Measurements from ENCODE around the gene TPK1. TPM values are rescaled to one million over a fixed set of nuclear protein-coding genes. Genes with fewer than 3 reads are reported as not detected.

TPK1 gene
- total RNA-seq, 1 experiment from 2014 or later, result 3.1 TPM

- Histone ChIP-seq H3K9ac (ENCODE audit: extremely low read depth, insufficient read length, low read length) (no peak overlapping the region), H3K9me3 (ENCODE audit: control insufficient read depth, low read depth, low read length) (no peaks in the 10 kb centered on the region), H3K56ac (ENCODE audit: insufficient read length, low read depth, low read length) (no peak overlapping the region), H4K91ac (ENCODE audit: insufficient read length, low read depth, low read length) (no peak overlapping the region), H2BK15ac (ENCODE audit: low read depth, low read length) (no peak overlapping the region), H2BK5ac (ENCODE audit: insufficient read length, low read length) (no peak overlapping the region), H4K20me1 (ENCODE audit: control insufficient read depth, insufficient read depth, insufficient read length) (no peaks in the 10 kb centered on the region), H3K18ac (ENCODE audit: insufficient read length, low read depth, low read length) (no peak overlapping the region), H3K4me2 (ENCODE audit: insufficient read depth, insufficient read length, low read length) (no peak overlapping the region), H2AK5ac (ENCODE audit: insufficient read length, low read length) (no peak overlapping the region), H4K5ac (ENCODE audit: insufficient read length, low read depth, low read length) (no peak overlapping the region), H2BK120ac (ENCODE audit: low read depth, low read length, poor library complexity, severe bottlenecking) (no peak overlapping the region), H3K79me2 (ENCODE audit: insufficient read depth, low read length) (no peaks in the 10 kb centered on the region), H4K8ac (replicated peaks; ENCODE audit: insufficient read length, low read depth, low read length) (no peak overlapping the region), H3K23ac (ENCODE audit: insufficient read length, low read depth, low read length) (no peak overlapping the region), H3K79me1 (ENCODE audit: insufficient read depth, low read depth, low read length, poor library complexity, severe bottlenecking) (no peaks in the 10 kb centered on the region), H3K27me3 (ENCODE audit: insufficient read depth, low read length) (no peaks in the 10 kb centered on the region), H3K4ac (ENCODE audit: low read depth, low read length) (no peak overlapping the region), H2AFZ (ENCODE audit: low read length) (no peak overlapping the region), H2BK12ac (ENCODE audit: insufficient read length, low read depth, low read length) (no peak overlapping the region), H3K14ac (ENCODE audit: insufficient read depth, low read length) (no peak overlapping the region), H3K23me2 (ENCODE audit: insufficient read length, low read depth, low read length, poor library complexity, severe bottlenecking) (no peaks in the 10 kb centered on the region), H3T11ph (ENCODE audit: low read length) (no peak overlapping the region), H3K4me1 (ENCODE audit: insufficient read depth, low read length) (no peaks in the 10 kb centered on the region), H3K27ac (ENCODE audit: insufficient read length, low read depth, low read length) (no peak overlapping the region), H2BK20ac (ENCODE audit: low read depth, low read length, poor library complexity, severe bottlenecking) (no peak overlapping the region)
- no peak for DNase-seq
- TF ChIP-seq CTCF (conservative IDR thresholded peaks at IDR 0.05), result no peak
- Mint-ChIP-seq H3K27ac (no peak overlapping the region), H3K9me3 (no peaks in the 10 kb centered on the region), H3K4me1 (peaks cover 1% of the 10 kb centered on the region in 2 experiments), H3K27me3 (ENCODE audit: low read depth) (no peaks in the 10 kb centered on the region; the same call in 1 of the 2 replicates), H3K36me3 (ENCODE audit: insufficient read depth in 1 of 3, low read depth in 3 of 3) (no peaks in the 10 kb centered on the region), H3K4me3 (no peak overlapping the region)
- WGBS (ENCODE audit: extremely low coverage, insufficient read length, low lambda C conversion rate), result no CpG with 5 or more reads among the region's 5 CpGs
Observed at GRCh38 chr7:144863320-144863647, 27.4 kb upstream of the TPK1 start.

All from H9 (cell line).